H9 (cell line): Measurements from ENCODE around the gene RALA. TPM values are rescaled to one million over a fixed set of nuclear protein-coding genes. Genes with fewer than 3 reads are reported as not detected.

ENCODE experiments used
- DNase-seq: peaks from one replicate; pipeline ENCODE4 v3.0.0-alpha.2; 2017
- H2AFZ ChIP-seq: one replicate; pipeline ENCODE4 v1.6.1; 2013; ENCODE audit warnings: mild to moderate bottlenecking, low read length, control low read depth, moderate library complexity
- H2AK5ac ChIP-seq: 2 replicates; pipeline ENCODE4 v1.6.1; 2013; ENCODE audit warnings: low read length, control low read depth, mixed read lengths; ENCODE audit not compliant: insufficient read length
- H2BK120ac ChIP-seq: one replicate; pipeline ENCODE4 v1.6.1; 2013; ENCODE audit warnings: low read depth, mild to moderate bottlenecking, low read length, control low read depth, inconsistent platforms; ENCODE audit not compliant: poor library complexity, severe bottlenecking
- H2BK12ac ChIP-seq: 2 replicates; pipeline ENCODE4 v1.6.1; 2013; ENCODE audit warnings: low read length, control low read depth, mixed read lengths, low read depth; ENCODE audit not compliant: insufficient read length
- H2BK15ac ChIP-seq: 2 replicates; pipeline ENCODE4 v1.6.1; 2013; ENCODE audit warnings: low read depth, low read length, control low read depth
- H2BK20ac ChIP-seq: one replicate; pipeline ENCODE4 v1.6.1; 2013; ENCODE audit warnings: low read depth, mild to moderate bottlenecking, low read length, control low read depth, inconsistent platforms; ENCODE audit not compliant: poor library complexity, severe bottlenecking
- H2BK5ac ChIP-seq: 2 replicates; pipeline ENCODE4 v1.6.1; 2013; ENCODE audit warnings: low read length, control low read depth, mixed read lengths; ENCODE audit not compliant: insufficient read length
- H3K14ac ChIP-seq: 2 replicates; pipeline ENCODE4 v1.6.1; 2013; ENCODE audit warnings: low read length, control low read depth; ENCODE audit not compliant: insufficient read depth
- H3K18ac ChIP-seq: 2 replicates; pipeline ENCODE4 v1.6.1; 2013; ENCODE audit warnings: low read depth, mild to moderate bottlenecking, mixed read lengths, low read length, control low read depth; ENCODE audit not compliant: insufficient read length
- H3K23ac ChIP-seq: 2 replicates; pipeline ENCODE4 v1.6.1; 2013; ENCODE audit warnings: low read length, control low read depth, mixed read lengths, low read depth; ENCODE audit not compliant: insufficient read length
- H3K23me2 ChIP-seq: 2 replicates; pipeline ENCODE4 v1.6.1; 2013; ENCODE audit warnings: low read depth, mild to moderate bottlenecking, mixed read lengths, low read length, control low read depth; ENCODE audit not compliant: insufficient read length, poor library complexity, severe bottlenecking
- H3K27ac ChIP-seq: 2 replicates; pipeline ENCODE4 v1.5.1; 2013; ENCODE audit warnings: low read length, control low read depth, mixed read lengths, low read depth; ENCODE audit not compliant: insufficient read length
- H3K27me3 ChIP-seq: 2 replicates; pipeline ENCODE4 v1.6.1; 2013; ENCODE audit warnings: low read length, control low read depth, inconsistent platforms; ENCODE audit not compliant: insufficient read depth
- H3K4ac ChIP-seq: 2 replicates; pipeline ENCODE4 v1.6.1; 2013; ENCODE audit warnings: low read depth, mild to moderate bottlenecking, control low read depth, inconsistent platforms, low read length, moderate library complexity
- H3K4me1 ChIP-seq: 2 replicates; pipeline ENCODE4 v1.6.1; 2013; ENCODE audit warnings: low read length, control low read depth, inconsistent platforms; ENCODE audit not compliant: insufficient read depth
- H3K4me2 ChIP-seq: 2 replicates; pipeline ENCODE4 v1.6.1; 2013; ENCODE audit warnings: low read length, control low read depth, mixed read lengths; ENCODE audit not compliant: insufficient read length, insufficient read depth
- H3K56ac ChIP-seq: 2 replicates; pipeline ENCODE4 v1.6.1; 2013; ENCODE audit warnings: low read depth, mild to moderate bottlenecking, mixed read lengths, low read length, control low read depth; ENCODE audit not compliant: insufficient read length
- H3K79me1 ChIP-seq: 2 replicates; pipeline ENCODE4 v1.6.1; 2013; ENCODE audit warnings: low read depth, mild to moderate bottlenecking, moderate library complexity, low read length, control low read depth, inconsistent platforms; ENCODE audit not compliant: insufficient read depth, poor library complexity, severe bottlenecking
- H3K79me2 ChIP-seq: 2 replicates; pipeline ENCODE4 v1.6.1; 2013; ENCODE audit warnings: low read length, control low read depth, inconsistent platforms; ENCODE audit not compliant: insufficient read depth
- H3K9ac ChIP-seq: 2 replicates; pipeline ENCODE4 v1.6.1; 2013; ENCODE audit warnings: low read length, control low read depth, mixed read lengths; ENCODE audit not compliant: insufficient read length; ENCODE audit errors: extremely low read depth
- H3K9me3 ChIP-seq: one replicate; pipeline ENCODE4 v1.6.1; 2013; ENCODE audit warnings: low read depth, low read length, inconsistent platforms; ENCODE audit not compliant: control insufficient read depth
- H3T11ph ChIP-seq: one replicate; pipeline ENCODE4 v1.6.1; 2013; ENCODE audit warnings: mild to moderate bottlenecking, low read length, control low read depth, inconsistent platforms
- H4K20me1 ChIP-seq: one replicate; pipeline ENCODE4 v1.6.1; 2013; ENCODE audit not compliant: control insufficient read depth, insufficient read length, insufficient read depth
- H4K5ac ChIP-seq: 2 replicates; pipeline ENCODE4 v1.6.1; 2013; ENCODE audit warnings: low read depth, mild to moderate bottlenecking, mixed read lengths, low read length, control low read depth; ENCODE audit not compliant: insufficient read length
- H4K8ac ChIP-seq: replicated peaks from 2 replicates; pipeline ENCODE4 v1.6.1; 2013; ENCODE audit warnings: low read length, control low read depth, mixed read lengths, low read depth; ENCODE audit not compliant: insufficient read length
- H4K91ac ChIP-seq: 2 replicates; pipeline ENCODE4 v1.6.1; 2013; ENCODE audit warnings: low read depth, mild to moderate bottlenecking, moderate library complexity, mixed read lengths, low read length, control low read depth; ENCODE audit not compliant: insufficient read length
- H3K27ac Mint-ChIP-seq, 3 experiments: 2 replicates in 2 of 3; 3 replicates in 1 of 3; pipeline ENCODE4 v1.8.0; 2020 to 2021; ENCODE audit warnings: mixed read lengths in 3 of 3, mild to moderate bottlenecking in 1 of 3, moderate library complexity in 1 of 3
- H3K27me3 Mint-ChIP-seq: 2 replicates; pipeline ENCODE4 v1.8.0; 2021; ENCODE audit warnings: low read depth, mild to moderate bottlenecking, moderate library complexity, mixed read lengths
- H3K36me3 Mint-ChIP-seq, 3 experiments: 2 replicates in 2 of 3; 3 replicates in 1 of 3; pipeline ENCODE4 v1.8.0; 2020 to 2021; ENCODE audit warnings: low read depth in 3 of 3, mixed read lengths in 3 of 3; ENCODE audit not compliant: insufficient read depth in 1 of 3
- H3K4me1 Mint-ChIP-seq, 2 experiments: 2 replicates each; pipeline ENCODE4 v1.8.0; 2020; ENCODE audit warnings: mixed read lengths in 2 of 2
- H3K4me3 Mint-ChIP-seq, 2 experiments: 2 replicates in 1 of 2; 3 replicates in 1 of 2; pipeline ENCODE4 v1.8.0; 2020 to 2021; ENCODE audit warnings: mild to moderate bottlenecking in 2 of 2, mixed read lengths in 2 of 2, moderate library complexity in 1 of 2
- H3K9me3 Mint-ChIP-seq, 2 experiments: 2 replicates in 1 of 2; 3 replicates in 1 of 2; pipeline ENCODE4 v1.8.0; 2020; ENCODE audit warnings: mild to moderate bottlenecking in 2 of 2, mixed read lengths in 2 of 2, moderate library complexity in 1 of 2
- WGBS: extraction: QIAGEN DNeasy Blood & Tissue Kit; methylation state at CpG from one replicate; pipeline ENCODE4 v1.1.7; 2013; ENCODE audit warnings: missing lambda C conversion rate, low lambda C conversion rate, mixed read lengths; ENCODE audit not compliant: insufficient read length; ENCODE audit errors: extremely low coverage; 5-methylcytosine and 5-hydroxymethylcytosine counted together
- total RNA-seq: library from RNA; stranded (reverse); gene quantifications from 2 replicates; pipeline ENCODE4 v1.2.1, GENCODE V29; 2021
- TF ChIP-seq, protein P1 (sequence below): fragments of 200-600 bp; sonication (generic); conservative IDR thresholded peaks from 3 replicates; pipeline ENCODE4 v1.8.0; 2021; ENCODE audit warnings: antibody characterized with exemption, mild to moderate bottlenecking

RALA gene
- total RNA-seq, 1 experiment from 2014 or later = 57.5 TPM

- H4K91ac ChIP-seq = no peak overlapping the region
- no peak overlapping the region for H3K23ac ChIP-seq
- H3K27ac Mint-ChIP-seq = peak overlapping the region in 2 of 3 experiments; percentile 23 to 47; a peak in 1 of 7 replicates
- H3K9ac ChIP-seq = no peak overlapping the region
- H3T11ph ChIP-seq = no peak overlapping the region
- no peak overlapping the region for H2AK5ac ChIP-seq
- H2BK20ac ChIP-seq = no peak overlapping the region
- H3K4me1 ChIP-seq = no peaks in the 10 kb centered on the region
- H3K79me1 ChIP-seq = peaks cover 6% of the 10 kb centered on the region
- WGBS = no CpG with 5 or more reads among the region's 1 CpG
- no peaks in the 10 kb centered on the region for H3K27me3 ChIP-seq
- peaks cover 16 to 27% of the 10 kb centered on the region in 2 experiments for H3K9me3 Mint-ChIP-seq
- H3K14ac ChIP-seq = no peak overlapping the region
- no peaks in the 10 kb centered on the region for H3K4me1 Mint-ChIP-seq
- no peaks in the 10 kb centered on the region for H4K20me1 ChIP-seq
- H2BK12ac ChIP-seq = no peak overlapping the region
- H2AFZ ChIP-seq = no peak overlapping the region
- H3K4ac ChIP-seq = no peak overlapping the region
- no peak overlapping the region for H4K5ac ChIP-seq
- H3K4me3 Mint-ChIP-seq = no peak overlapping the region
- peaks cover 7% of the 10 kb centered on the region for H3K9me3 ChIP-seq
- no peak overlapping the region for H3K56ac ChIP-seq
- no peak overlapping the region for H3K4me2 ChIP-seq
- H3K23me2 ChIP-seq = no peaks in the 10 kb centered on the region
- peaks cover 29 to 31% (median 30%) of the 10 kb centered on the region in 3 experiments for H3K36me3 Mint-ChIP-seq
- no peak overlapping the region for H3K27ac ChIP-seq
- no peak overlapping the region for H3K18ac ChIP-seq
- TF ChIP-seq, protein P1, sequence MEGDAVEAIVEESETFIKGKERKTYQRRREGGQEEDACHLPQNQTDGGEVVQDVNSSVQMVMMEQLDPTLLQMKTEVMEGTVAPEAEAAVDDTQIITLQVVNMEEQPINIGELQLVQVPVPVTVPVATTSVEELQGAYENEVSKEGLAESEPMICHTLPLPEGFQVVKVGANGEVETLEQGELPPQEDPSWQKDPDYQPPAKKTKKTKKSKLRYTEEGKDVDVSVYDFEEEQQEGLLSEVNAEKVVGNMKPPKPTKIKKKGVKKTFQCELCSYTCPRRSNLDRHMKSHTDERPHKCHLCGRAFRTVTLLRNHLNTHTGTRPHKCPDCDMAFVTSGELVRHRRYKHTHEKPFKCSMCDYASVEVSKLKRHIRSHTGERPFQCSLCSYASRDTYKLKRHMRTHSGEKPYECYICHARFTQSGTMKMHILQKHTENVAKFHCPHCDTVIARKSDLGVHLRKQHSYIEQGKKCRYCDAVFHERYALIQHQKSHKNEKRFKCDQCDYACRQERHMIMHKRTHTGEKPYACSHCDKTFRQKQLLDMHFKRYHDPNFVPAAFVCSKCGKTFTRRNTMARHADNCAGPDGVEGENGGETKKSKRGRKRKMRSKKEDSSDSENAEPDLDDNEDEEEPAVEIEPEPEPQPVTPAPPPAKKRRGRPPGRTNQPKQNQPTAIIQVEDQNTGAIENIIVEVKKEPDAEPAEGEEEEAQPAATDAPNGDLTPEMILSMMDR = no peak
- no peaks in the 10 kb centered on the region; the same call in 1 of the 2 replicates for H3K27me3 Mint-ChIP-seq
- H4K8ac ChIP-seq = no peak overlapping the region
- DNase-seq = no peak
- H2BK15ac ChIP-seq = no peak overlapping the region
- H2BK5ac ChIP-seq = no peak overlapping the region
- H3K79me2 ChIP-seq = peaks cover 4% of the 10 kb centered on the region; the same call in 1 of the 2 replicates
- H2BK120ac ChIP-seq = no peak overlapping the region
Measured at GRCh38 chr7:39656415-39656814, 33.0 kb downstream of the RALA start.
